Fibroblast of lung (primary cell): ENCODE data around the gene CADPS. TPM values are rescaled to one million over a fixed set of nuclear protein-coding genes. Genes with fewer than 3 reads are reported as not detected.

ENCODE experiments used
- DNase-seq, 2 donors: peaks; one replicate each; pipeline versions ENCODE4 v3.0.0 to v3.0.0-alpha.2; 2010; ENCODE audit warnings: low read depth in 2 of 2
- H2AFZ ChIP-seq: 2 replicates; pipeline ENCODE4 v1.5.1; 2012; ENCODE audit warnings: low read length, control low read depth, inconsistent platforms
- H3K27ac ChIP-seq: 2 replicates; pipeline ENCODE4 v1.5.1; 2011; ENCODE audit warnings: low read length, control low read depth; ENCODE audit not compliant: insufficient read depth
- H3K27me3 ChIP-seq: 2 replicates; pipeline ENCODE4 v1.5.1; 2011; ENCODE audit warnings: mild to moderate bottlenecking, low read length; ENCODE audit not compliant: control insufficient read depth, insufficient read depth
- H3K36me3 ChIP-seq: 2 replicates; pipeline ENCODE4 v1.5.1; 2011; ENCODE audit warnings: low read length; ENCODE audit not compliant: control insufficient read depth, insufficient read depth
- H3K4me1 ChIP-seq: 2 replicates; pipeline ENCODE4 v1.5.1; 2011; ENCODE audit warnings: low read length; ENCODE audit not compliant: control insufficient read depth, insufficient read depth; ENCODE audit errors: extremely low read depth
- H3K4me2 ChIP-seq: 2 replicates; pipeline ENCODE4 v1.5.1; 2011; ENCODE audit warnings: low read length, control low read depth; ENCODE audit not compliant: insufficient read depth; ENCODE audit errors: extremely low read depth
- H3K4me3 ChIP-seq, 4 experiments: fragments of 200-600 bp in 1 of 4; sonication (generic) in 1 of 4; replicated peaks in 1 of 4; 2 replicates each; pipeline ENCODE4 v1.5.1; 2011 to 2016; ENCODE audit warnings: low read length in 4 of 4, low read depth in 3 of 4, mild to moderate bottlenecking in 3 of 4, control low read depth in 2 of 4, inconsistent platforms in 1 of 4, mixed read lengths in 1 of 4; ENCODE audit not compliant: insufficient read depth in 1 of 4; ENCODE audit errors: control extremely low read depth in 1 of 4
- H3K79me2 ChIP-seq: 2 replicates; pipeline ENCODE4 v1.5.1; 2012; ENCODE audit warnings: mild to moderate bottlenecking, low read length, inconsistent platforms; ENCODE audit not compliant: control insufficient read depth, insufficient read depth
- H3K9ac ChIP-seq: 2 replicates; pipeline ENCODE4 v1.5.1; 2011; ENCODE audit warnings: mild to moderate bottlenecking, low read length, control low read depth; ENCODE audit not compliant: insufficient read depth
- H3K9me3 ChIP-seq: 2 replicates; pipeline ENCODE4 v1.5.1; 2012; ENCODE audit warnings: low read depth, low read length; ENCODE audit not compliant: control insufficient read depth, insufficient read depth
- H4K20me1 ChIP-seq: 2 replicates; pipeline ENCODE4 v1.5.1; 2011; ENCODE audit warnings: low read length; ENCODE audit not compliant: control insufficient read depth, insufficient read depth; ENCODE audit errors: extremely low read depth
- EZH2 ChIP-seq: IDR thresholded peaks from 2 replicates; pipeline ENCODE4 v1.5.1; 2012; ENCODE audit warnings: low read length, control low read depth, mild to moderate bottlenecking; ENCODE audit errors: missing control alignments
- polyA plus RNA-seq, 2 donors: library from polyadenylated mRNA; depleted of rRNA in 1 of 2; stranded (reverse) in 1 of 2; unstranded in 1 of 2; fragments of >200 nt; gene quantifications; 2 replicates each; pipeline ENCODE4 v1.2.1, GENCODE V29; 2011 to 2012; ENCODE audit warnings: missing spikeins in 1 of 2
- total RNA-seq: library from RNA; depleted of rRNA; stranded (reverse); fragments of >200 nt; gene quantifications from 2 replicates; pipeline ENCODE4 v1.2.1, GENCODE V29; 2014
- TF ChIP-seq, protein P1 (sequence below), 2 donors: IDR thresholded peaks in 1 of 2; conservative IDR thresholded peaks in 1 of 2; 1 replicate in 1 of 2; 2 replicates in 1 of 2; pipeline ENCODE4 v1.5.1; 2011 to 2012; ENCODE audit warnings: low read length in 2 of 2, control low read depth in 1 of 2, inconsistent platforms in 1 of 2, low read depth in 1 of 2, mild to moderate bottlenecking in 1 of 2

The CADPS gene
- total and polyA plus RNA-seq, 2 donors (not counting 1 experiment from before 2014, with no cell fraction given) = 2.3 to 63.1 TPM

DNA sequence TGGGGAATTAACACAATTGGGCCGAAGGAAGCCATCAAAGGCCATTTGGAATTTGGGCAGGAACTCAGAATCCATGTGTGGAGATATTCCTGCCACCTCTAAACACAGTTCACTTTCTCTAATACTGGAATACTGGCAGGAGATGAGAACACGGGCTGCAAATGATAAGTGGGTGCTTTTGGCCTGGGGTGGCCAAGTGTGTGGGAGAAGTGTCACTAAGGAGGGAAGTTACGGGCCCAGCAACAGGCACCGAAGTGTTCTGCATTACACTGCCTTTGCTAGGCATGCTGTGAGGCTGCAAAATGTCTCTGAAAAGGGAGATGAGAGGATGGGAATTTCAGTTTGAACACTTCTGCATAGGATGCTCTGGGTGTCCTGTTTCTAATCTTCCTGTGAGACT lies 412.4 kb downstream of the CADPS start:
- H4K20me1 ChIP-seq = no peaks in the 10 kb centered on the region
- no peaks in the 10 kb centered on the region for H3K79me2 ChIP-seq
- no peaks in the 10 kb centered on the region for H3K36me3 ChIP-seq
- no peak overlapping the region for H3K4me2 ChIP-seq
- DNase-seq = no peak
- H2AFZ ChIP-seq = no peak overlapping the region
- H3K4me3 ChIP-seq = no peak overlapping the region
- H3K9ac ChIP-seq = no peak overlapping the region
- H3K4me1 ChIP-seq = no peaks in the 10 kb centered on the region
- no peak overlapping the region for H3K27ac ChIP-seq
- TF ChIP-seq, protein P1, sequence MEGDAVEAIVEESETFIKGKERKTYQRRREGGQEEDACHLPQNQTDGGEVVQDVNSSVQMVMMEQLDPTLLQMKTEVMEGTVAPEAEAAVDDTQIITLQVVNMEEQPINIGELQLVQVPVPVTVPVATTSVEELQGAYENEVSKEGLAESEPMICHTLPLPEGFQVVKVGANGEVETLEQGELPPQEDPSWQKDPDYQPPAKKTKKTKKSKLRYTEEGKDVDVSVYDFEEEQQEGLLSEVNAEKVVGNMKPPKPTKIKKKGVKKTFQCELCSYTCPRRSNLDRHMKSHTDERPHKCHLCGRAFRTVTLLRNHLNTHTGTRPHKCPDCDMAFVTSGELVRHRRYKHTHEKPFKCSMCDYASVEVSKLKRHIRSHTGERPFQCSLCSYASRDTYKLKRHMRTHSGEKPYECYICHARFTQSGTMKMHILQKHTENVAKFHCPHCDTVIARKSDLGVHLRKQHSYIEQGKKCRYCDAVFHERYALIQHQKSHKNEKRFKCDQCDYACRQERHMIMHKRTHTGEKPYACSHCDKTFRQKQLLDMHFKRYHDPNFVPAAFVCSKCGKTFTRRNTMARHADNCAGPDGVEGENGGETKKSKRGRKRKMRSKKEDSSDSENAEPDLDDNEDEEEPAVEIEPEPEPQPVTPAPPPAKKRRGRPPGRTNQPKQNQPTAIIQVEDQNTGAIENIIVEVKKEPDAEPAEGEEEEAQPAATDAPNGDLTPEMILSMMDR (conservative IDR thresholded peaks at IDR 0.05 in 1 of 2, IDR thresholded peaks at IDR 0.05 in 1 of 2; ENCODE audit: low read depth in 1 of 2, low read length in 2 of 2) = no peak
- TF ChIP-seq EZH2 = no peak
- H3K9me3 ChIP-seq = no peaks in the 10 kb centered on the region
- H3K27me3 ChIP-seq = no peaks in the 10 kb centered on the region

DNA sequence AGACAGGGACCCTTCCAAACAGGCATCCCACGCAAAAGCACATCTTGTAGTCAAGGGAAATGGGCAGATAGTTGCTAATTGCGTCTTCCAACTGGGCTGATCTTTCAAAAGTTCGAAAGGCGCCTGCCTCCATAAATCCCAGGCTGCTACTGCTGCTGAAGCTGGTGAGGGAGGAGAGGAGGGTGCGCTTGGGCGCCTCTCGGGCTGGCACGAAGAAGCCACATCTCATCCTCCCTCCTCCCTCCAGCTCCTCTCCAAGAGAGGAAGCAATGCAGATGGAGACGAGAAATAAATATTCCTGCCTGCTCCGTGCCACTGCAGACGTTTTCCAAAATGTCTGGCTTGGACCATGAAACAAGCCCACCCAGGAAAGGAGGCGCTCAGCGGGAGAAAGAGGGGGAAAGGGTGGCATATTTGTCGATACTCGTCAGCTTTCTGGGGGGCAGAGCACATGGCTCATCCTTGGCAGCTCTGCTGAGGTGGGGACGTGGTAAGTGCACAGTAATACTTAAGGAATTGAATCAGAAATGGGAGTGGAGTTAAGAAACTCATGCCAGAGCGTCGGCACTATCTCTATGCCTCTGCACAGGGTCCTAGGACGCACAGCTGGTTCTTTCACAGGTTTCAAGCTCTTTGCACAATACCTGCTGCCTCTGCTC lies 413.0 kb downstream of the CADPS start:
- Histone ChIP-seq H3K27me3 (no peaks in the 10 kb centered on the region), H3K9ac (no peak overlapping the region), H3K36me3 (no peaks in the 10 kb centered on the region), H3K9me3 (no peaks in the 10 kb centered on the region), H3K4me1 (no peaks in the 10 kb centered on the region), H3K79me2 (no peaks in the 10 kb centered on the region), H3K4me3 (no peak overlapping the region), H3K27ac (no peak overlapping the region), H3K4me2 (no peak overlapping the region), H4K20me1 (no peaks in the 10 kb centered on the region), H2AFZ (no peak overlapping the region)
- DNase-seq = peak in 1 of 2 donors; percentile 2
- TF ChIP-seq, protein P1 (conservative IDR thresholded peaks at IDR 0.05 in 1 of 2, IDR thresholded peaks at IDR 0.05 in 1 of 2; ENCODE audit: low read depth in 1 of 2, low read length in 2 of 2) = no peak
- no peak for TF ChIP-seq EZH2

DNA sequence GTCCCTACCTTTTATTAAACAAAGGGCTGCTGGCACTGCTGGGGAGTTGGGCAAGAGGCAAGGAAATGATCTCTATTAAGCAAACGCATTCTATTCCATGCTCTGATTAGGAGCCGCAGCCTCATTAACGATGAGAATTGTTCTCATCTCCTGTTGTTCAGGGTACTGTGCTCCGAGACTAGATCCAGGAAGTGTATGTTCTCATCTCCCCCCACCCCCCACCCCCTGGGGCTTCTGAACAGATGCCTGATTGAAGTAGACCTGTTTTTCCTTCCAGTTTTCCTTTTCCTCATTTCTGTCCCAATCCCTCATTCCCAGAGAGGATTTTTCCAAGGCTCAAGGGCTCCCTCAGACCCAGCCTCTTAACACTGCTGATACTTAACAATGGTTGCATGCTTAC lies 420.3 kb downstream of the CADPS start:
- no peaks in the 10 kb centered on the region for H4K20me1 ChIP-seq
- no peak overlapping the region for H3K9ac ChIP-seq
- H3K9me3 ChIP-seq = no peaks in the 10 kb centered on the region
- H3K4me1 ChIP-seq = no peaks in the 10 kb centered on the region
- no peak overlapping the region for H3K4me3 ChIP-seq
- no peak for TF ChIP-seq EZH2
- H3K4me2 ChIP-seq = no peak overlapping the region
- no peak overlapping the region for H2AFZ ChIP-seq
- no peaks in the 10 kb centered on the region for H3K27me3 ChIP-seq
- no peak overlapping the region for H3K27ac ChIP-seq
- no peaks in the 10 kb centered on the region for H3K36me3 ChIP-seq
- no peaks in the 10 kb centered on the region for H3K79me2 ChIP-seq
- no peak for DNase-seq
